Smooth muscle cell (in vitro differentiated cells): ENCODE results near the gene ZNF335. TPM values are rescaled to one million over a fixed set of nuclear protein-coding genes. Genes with fewer than 3 reads are reported as not detected.
"Not testable (repeated sequence)": the region's sequence is repeated elsewhere in the genome, so short reads cannot be mapped to it uniquely, and the experiment has no call there.

ENCODE experiments used
- DNase-seq: peaks from one replicate; lab custom pipeline; 2025; ENCODE audit not compliant: unreplicated experiment; lab: John Stamatoyannopoulos, UW
- H2AFZ ChIP-seq: fragments of 200-600 bp; sonication (generic); 2 replicates; pipeline ENCODE4 v1.6.0; 2016; ENCODE audit warnings: antibody characterized with exemption, low read depth, mild to moderate bottlenecking
- H3F3A ChIP-seq: fragments of 200-600 bp; sonication (generic); 2 replicates; pipeline ENCODE4 v1.6.0; 2017; ENCODE audit warnings: antibody characterized with exemption, low read depth
- H3K27ac ChIP-seq: fragments of 200-600 bp; sonication (generic); 2 replicates; pipeline ENCODE4 v1.5.1; 2016; ENCODE audit warnings: low read depth, mild to moderate bottlenecking
- H3K27me3 ChIP-seq: fragments of 200-600 bp; sonication (generic); 2 replicates; pipeline ENCODE4 v1.6.1; 2016; ENCODE audit warnings: low read depth, mild to moderate bottlenecking
- H3K36me3 ChIP-seq: fragments of 200-600 bp; sonication (generic); 2 replicates; pipeline ENCODE4 v1.5.1; 2016; ENCODE audit warnings: low read depth
- H3K4me1 ChIP-seq: fragments of 200-600 bp; sonication (generic); 2 replicates; pipeline ENCODE4 v1.5.1; 2016; ENCODE audit warnings: low read depth
- H3K4me2 ChIP-seq: fragments of 200-600 bp; sonication (generic); 2 replicates; pipeline ENCODE4 v1.6.0; 2016; ENCODE audit warnings: mild to moderate bottlenecking
- H3K4me3 ChIP-seq: fragments of 200-600 bp; sonication (generic); 2 replicates; pipeline ENCODE4 v1.5.1; 2016; ENCODE audit warnings: mild to moderate bottlenecking
- H3K79me2 ChIP-seq: fragments of 200-600 bp; sonication (generic); 2 replicates; pipeline ENCODE4 v1.6.0; 2016; ENCODE audit warnings: low read depth, mild to moderate bottlenecking
- H3K9ac ChIP-seq: fragments of 200-600 bp; sonication (generic); 2 replicates; pipeline ENCODE4 v1.6.0; 2016; ENCODE audit warnings: low read depth
- H3K9me3 ChIP-seq: fragments of 200-600 bp; sonication (generic); replicated peaks from 2 replicates; pipeline ENCODE4 v1.5.1; 2016; ENCODE audit warnings: low read depth
- H4K20me1 ChIP-seq: fragments of 200-600 bp; sonication (generic); 2 replicates; pipeline ENCODE4 v1.6.0; 2016; ENCODE audit warnings: low read depth
- CTCF ChIP-seq: fragments of 200-600 bp; sonication (generic); IDR thresholded peaks from 2 replicates; pipeline ENCODE4 v1.5.1; 2017; ENCODE audit warnings: borderline replicate concordance, mild to moderate bottlenecking, antibody characterized with exemption; ENCODE audit not compliant: insufficient read depth, poor library complexity, severe bottlenecking
- WGBS: methylation state at CpG from one replicate; pipeline ENCODE4 v1.1.7; 2016; ENCODE audit warnings: low lambda C conversion rate; 5-methylcytosine and 5-hydroxymethylcytosine counted together
- polyA plus RNA-seq: library from polyadenylated mRNA; unstranded; fragments of >200 nt; fragmentation: Nextera tagmentation; extraction: Ambion mirVana; gene quantifications from 2 replicates; pipeline ENCODE4 v1.2.1, GENCODE V29; 2016
- total RNA-seq: library from RNA; depleted of rRNA; stranded (reverse); fragments of >200 nt; gene quantifications from 2 replicates; pipeline ENCODE4 v1.2.3, GENCODE V29; 2014

ZNF335 gene
- total and polyA plus RNA-seq, 2 experiments from 2014 or later: 11.2 to 14.2 TPM

- H3K9ac ChIP-seq: peak overlapping the region; percentile 100
- H3K79me2 ChIP-seq: peaks cover 33% of the 10 kb centered on the region
- H3K4me1 ChIP-seq: peaks cover 10% of the 10 kb centered on the region
- H3K27ac ChIP-seq: peak overlapping the region; percentile 100
- peaks cover 46% of the 10 kb centered on the region for H4K20me1 ChIP-seq
- H2AFZ ChIP-seq: no peak overlapping the region
- DNase-seq: no peak
- H3K4me2 ChIP-seq: peak overlapping the region; percentile 99
- no peaks in the 10 kb centered on the region for H3K9me3 ChIP-seq
- 32% methylated on average over 22 of the region's 22 CpGs for WGBS
- H3F3A ChIP-seq: peaks cover 9% of the 10 kb centered on the region
- H3K27me3 ChIP-seq: no peaks in the 10 kb centered on the region
- peak overlapping the region; percentile 94 for H3K4me3 ChIP-seq
- H3K36me3 ChIP-seq: peaks cover 2% of the 10 kb centered on the region
- no peak for TF ChIP-seq CTCF
These were observed 38.5 kb downstream of the ZNF335 start for GRCh38 chr20:45933266-45934045.

- H2AFZ ChIP-seq, H3K36me3 ChIP-seq, H3K4me2 ChIP-seq, H3K9me3 ChIP-seq, H3K27ac ChIP-seq, H3K4me3 ChIP-seq, DNase-seq, H3K4me1 ChIP-seq, H3K9ac ChIP-seq, H3K27me3 ChIP-seq: not testable (repeated sequence)
- Histone ChIP-seq H3K79me2 (peaks cover 20% of the 10 kb centered on the region), H3F3A (peaks cover 18% of the 10 kb centered on the region), H4K20me1 (peaks cover 28% of the 10 kb centered on the region)
- WGBS: 94% methylated on average over 17 of the region's 17 CpGs
These were observed 40.3 kb downstream of the ZNF335 start for GRCh38 chr20:45931680-45932079.

- TF ChIP-seq CTCF: no peak
- Histone ChIP-seq H3K9me3 (no peaks in the 10 kb centered on the region), H4K20me1 (no peaks in the 10 kb centered on the region), H3K27ac (no peak overlapping the region), H3K4me1 (peaks cover 12% of the 10 kb centered on the region), H3K27me3 (no peaks in the 10 kb centered on the region), H3K4me3 (no peak overlapping the region), H3K4me2 (no peak overlapping the region), H2AFZ (no peak overlapping the region), H3K9ac (no peak overlapping the region), H3K36me3 (no peaks in the 10 kb centered on the region), H3K79me2 (no peaks in the 10 kb centered on the region), H3F3A (peaks cover 29% of the 10 kb centered on the region)
- 93% methylated on average over 14 of the region's 14 CpGs for WGBS
- DNase-seq: no peak
These were observed 44.7 kb downstream of the ZNF335 start for GRCh38 chr20:45927071-45927878.

- H3K79me2 ChIP-seq: no peaks in the 10 kb centered on the region
- no peaks in the 10 kb centered on the region for H3K27me3 ChIP-seq
- H3K36me3 ChIP-seq: no peaks in the 10 kb centered on the region
- H3K27ac ChIP-seq: no peak overlapping the region
- H3F3A ChIP-seq: peaks cover 29% of the 10 kb centered on the region
- no peak for DNase-seq
- peaks cover 16% of the 10 kb centered on the region for H3K4me1 ChIP-seq
- H3K9ac ChIP-seq: no peak overlapping the region
- no peaks in the 10 kb centered on the region for H4K20me1 ChIP-seq
- 87% methylated on average over 2 of the region's 2 CpGs for WGBS
- H3K4me2 ChIP-seq: no peak overlapping the region
- no peak overlapping the region for H3K4me3 ChIP-seq
- TF ChIP-seq CTCF: no peak
- H3K9me3 ChIP-seq: no peaks in the 10 kb centered on the region
- H2AFZ ChIP-seq: no peak overlapping the region
These were observed 45.3 kb downstream of the ZNF335 start for GRCh38 chr20:45926731-45927070.
